Thyroid gland (tissue), 4 donors: ENCODE data around the gene SLC35F1. TPM values are rescaled to one million over a fixed set of nuclear protein-coding genes. Genes with fewer than 3 reads are reported as not detected.

Experiments used
- DNase-seq, 2 donors: peaks; one replicate each; pipeline ENCODE4 v3.0.0-alpha.2; 2019
- H3K27ac ChIP-seq, 3 donors: fragments of 200-600 bp; sonication (generic); 1 replicate in 2 of 3; 2 replicates in 1 of 3; pipeline ENCODE4 v1.5.1; 2016 to 2019; ENCODE audit warnings: mild to moderate bottlenecking in 1 of 3, moderate library complexity in 1 of 3
- H3K27me3 ChIP-seq: fragments of 200-600 bp; sonication (generic); one replicate; pipeline ENCODE4 v1.5.1; 2019
- H3K36me3 ChIP-seq, 2 donors: fragments of 200-600 bp; sonication (generic); one replicate each; pipeline ENCODE4 v1.5.1; 2016 to 2019
- H3K4me1 ChIP-seq, 2 donors: fragments of 200-600 bp; sonication (generic); one replicate each; pipeline ENCODE4 v1.5.1; 2017 to 2019
- H3K4me3 ChIP-seq, 3 donors: fragments of 200-600 bp; sonication (generic); replicated peaks in 1 of 3; 1 replicate in 2 of 3; 2 replicates in 1 of 3; pipeline ENCODE4 v1.5.1; 2016; ENCODE audit warnings: mild to moderate bottlenecking in 1 of 3
- H3K9me3 ChIP-seq: fragments of 200-600 bp; sonication (generic); one replicate; pipeline ENCODE4 v1.5.1; 2017
- CTCF ChIP-seq, 6 experiments: fragments of 200-600 bp in 3 of 6; fragments of 450-650 bp in 3 of 6; sonication (generic) in 3 of 6; IDR thresholded peaks; one replicate each; pipeline ENCODE4 v1.5.1; 2016 to 2019; ENCODE audit warnings: antibody characterized with exemption in 6 of 6, mild to moderate bottlenecking in 2 of 6, inconsistent platforms in 1 of 6, moderate library complexity in 1 of 6
- POLR2A ChIP-seq, 2 donors: fragments of 450-650 bp; IDR thresholded peaks; one replicate each; pipeline ENCODE4 v1.6.1; 2017; ENCODE audit warnings: antibody characterized with exemption in 2 of 2, mild to moderate bottlenecking in 2 of 2, moderate library complexity in 1 of 2
- WGBS, 2 donors: methylation state at CpG; one replicate each; pipeline ENCODE4 v1.1.5; 2017; 5-methylcytosine and 5-hydroxymethylcytosine counted together
- intact Hi-C: fragments of 100-400 bp; cut with DNase I; formaldehyde crosslinking; loops from one replicate; pipeline ENCODE4 v1.15.1; 2023
- total RNA-seq, 4 donors: library from RNA; depleted of rRNA; stranded (reverse); fragments of >200 nt; gene quantifications; one replicate each; pipeline ENCODE4 v1.2.3, GENCODE V29; 2016

The SLC35F1 gene
- total RNA-seq, 4 donors from 2014 or later = 0.54 to 5.5 (median 1.4) TPM

DNA sequence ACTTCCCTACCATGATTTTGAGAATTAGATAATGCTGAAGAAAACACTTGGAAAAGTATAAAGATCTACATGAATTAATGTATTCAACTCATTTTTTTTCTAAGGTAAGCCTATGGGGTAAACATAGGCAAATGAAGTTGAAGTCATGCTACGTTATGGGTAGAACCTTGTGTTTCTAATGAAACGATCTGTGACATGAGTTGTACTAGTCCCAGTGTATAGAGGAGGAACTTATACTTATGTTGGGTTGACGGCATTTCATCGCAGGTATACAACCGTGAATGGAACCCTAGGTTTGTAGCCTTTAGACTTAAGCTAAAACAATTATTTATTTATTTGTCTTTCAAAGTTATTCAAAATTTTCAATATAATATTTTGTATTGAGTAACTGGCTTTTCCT lies 2.6 kb downstream of the SLC35F1 start:
- Histone ChIP-seq H3K9me3 (no peaks in the 10 kb centered on the region), H3K36me3 (no peaks in the 10 kb centered on the region), H3K27me3 (no peaks in the 10 kb centered on the region), H3K4me3 (no peak overlapping the region), H3K27ac (no peak overlapping the region), H3K4me1 (peaks cover 5 to 16% of the 10 kb centered on the region in 2 donors)
- DNase-seq = no peak
- 95 to 97% methylated on average over 5 of the region's 5 CpGs for WGBS, 2 donors
- no peak for TF ChIP-seq CTCF (IDR thresholded peaks at IDR 0.05)
- TF ChIP-seq POLR2A (IDR thresholded peaks at IDR 0.05) = no peak
- intact Hi-C loops = no loop called here

GRCh38 chr6:117910549-117910948 lies 3.5 kb downstream of the SLC35F1 start:
- no peaks in the 10 kb centered on the region for H3K27me3 ChIP-seq
- H3K4me3 ChIP-seq = no peak overlapping the region
- no peaks in the 10 kb centered on the region for H3K9me3 ChIP-seq
- WGBS, 2 donors = 90 to 94% methylated on average over 4 of the region's 4 CpGs
- H3K36me3 ChIP-seq = no peaks in the 10 kb centered on the region
- intact Hi-C loops = no loop called here
- H3K27ac ChIP-seq = no peak overlapping the region
- no peak for DNase-seq
- H3K4me1 ChIP-seq = peaks cover 5 to 16% of the 10 kb centered on the region in 2 donors
- TF ChIP-seq POLR2A (IDR thresholded peaks at IDR 0.05) (no peak), CTCF (IDR thresholded peaks at IDR 0.05) (no peak)

DNA sequence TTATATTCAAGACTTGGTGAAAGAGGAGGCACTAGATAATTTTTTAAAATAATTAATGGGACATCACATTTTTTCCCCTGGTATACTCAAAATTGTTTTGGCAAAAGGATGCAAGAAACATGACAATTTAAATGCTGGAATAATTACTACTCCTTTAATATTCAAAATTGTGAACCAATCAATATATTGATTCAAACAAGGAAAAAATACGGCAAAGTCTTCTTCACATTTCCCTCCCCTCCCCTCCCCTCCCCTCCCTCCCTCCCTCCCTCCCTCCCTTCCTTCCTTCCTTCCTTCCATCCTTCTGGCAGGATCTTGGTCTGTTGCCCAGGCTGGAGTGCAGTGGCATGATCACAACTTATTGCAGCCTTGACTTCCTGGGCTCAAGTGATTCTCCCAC lies 4.1 kb downstream of the SLC35F1 start:
- intact Hi-C loops = no loop called here
- WGBS, 2 donors = 85 to 94% methylated on average over 1 of the region's 1 CpG

DNA sequence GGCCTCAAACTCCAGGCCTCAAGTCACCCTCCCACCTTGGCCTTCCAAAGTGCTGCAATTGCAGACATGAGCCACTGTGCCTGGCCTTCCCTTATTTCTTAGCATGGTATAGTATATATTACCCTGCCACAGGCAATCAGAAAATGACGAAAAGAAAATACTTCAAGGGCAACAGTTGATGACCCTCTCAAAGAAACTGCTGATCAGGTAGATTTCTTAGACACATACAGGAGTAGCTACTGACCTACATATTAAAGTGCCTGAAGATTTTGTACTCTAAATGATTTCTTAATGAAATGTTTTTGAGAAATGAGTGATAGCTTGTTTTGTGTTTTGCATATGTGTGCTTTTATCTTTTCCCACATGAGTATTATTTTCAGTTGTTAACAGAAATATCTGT lies 4.6 kb downstream of the SLC35F1 start:
- H3K27me3 ChIP-seq = no peaks in the 10 kb centered on the region
- no peaks in the 10 kb centered on the region for H3K36me3 ChIP-seq
- no peak for DNase-seq
- H3K27ac ChIP-seq = no peak overlapping the region
- no peak overlapping the region for H3K4me3 ChIP-seq
- H3K4me1 ChIP-seq = peaks cover 5 to 12% of the 10 kb centered on the region in 2 donors
- H3K9me3 ChIP-seq = no peaks in the 10 kb centered on the region
- intact Hi-C loops = no loop called here
- TF ChIP-seq POLR2A (IDR thresholded peaks at IDR 0.05) (no peak), CTCF (IDR thresholded peaks at IDR 0.05) (no peak)
- WGBS, 2 donors = 78% methylated on average over 1 of the region's 1 CpG

More for the DNA sequence above, 4.1 kb downstream of the SLC35F1 start:
- Histone ChIP-seq H3K4me1 (peaks cover 5 to 16% of the 10 kb centered on the region in 2 donors), H3K9me3 (no peaks in the 10 kb centered on the region), H3K27me3 (no peaks in the 10 kb centered on the region), H3K36me3 (no peaks in the 10 kb centered on the region), H3K27ac (no peak overlapping the region), H3K4me3 (no peak overlapping the region)
- DNase-seq = no peak
- TF ChIP-seq POLR2A (IDR thresholded peaks at IDR 0.05) (no peak), CTCF (IDR thresholded peaks at IDR 0.05) (no peak)

DNA sequence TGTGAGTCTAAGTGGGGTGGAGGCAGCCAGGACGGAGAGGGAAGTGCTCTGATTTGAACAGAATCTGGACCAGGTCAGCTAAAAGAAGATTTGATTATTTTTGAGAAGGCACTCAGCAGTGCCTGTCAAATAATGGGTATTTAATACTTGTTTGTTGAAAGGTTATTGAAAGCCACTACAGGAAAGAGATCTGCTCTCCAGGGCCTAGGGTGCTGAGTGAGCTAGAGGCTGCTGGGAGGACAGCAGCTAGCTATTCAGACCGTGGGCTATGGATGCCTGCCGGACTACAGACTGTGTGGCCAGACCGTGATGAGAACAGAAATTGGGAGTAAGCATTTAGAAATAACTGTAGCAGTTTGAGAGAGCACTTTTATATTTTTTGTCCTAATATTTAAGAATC lies 8.8 kb downstream of the SLC35F1 start:
- no peaks in the 10 kb centered on the region for H3K9me3 ChIP-seq
- no peak overlapping the region for H3K27ac ChIP-seq
- intact Hi-C loops = no loop called here
- no peak for TF ChIP-seq CTCF (IDR thresholded peaks at IDR 0.05)
- no peaks in the 10 kb centered on the region for H3K4me1 ChIP-seq
- no peak overlapping the region for H3K4me3 ChIP-seq
- no peaks in the 10 kb centered on the region for H3K27me3 ChIP-seq
- H3K36me3 ChIP-seq = no peaks in the 10 kb centered on the region
- no peak for DNase-seq
- WGBS, 2 donors = 74 to 76% methylated on average over 4 of the region's 4 CpGs
